ENCODE measurements around the gene KPRP.

The KPRP gene

GRCh38 chr1:152757747-152758146 is at the start of gene KPRP:
Gene KPRP, plus strand, starts transcription at chr1:152758025. Its CDS starts 1,564 bp downstream, at chr1:152759589.
- DNase-seq, result no peak

- no peak for DNase-seq
These were observed 39.6 kb upstream of the KPRP start for GRCh38 chr1:152718238-152718637.

- no peak for DNase-seq
These were observed 32.6 kb upstream of the KPRP start for GRCh38 chr1:152725261-152725660.

GRCh38 chr1:152728986-152729385 is 28.8 kb upstream of the KPRP start:
- DNase-seq, result no peak

GRCh38 chr1:152735648-152736047 is 22.2 kb upstream of the KPRP start:
- DNase-seq, result no peak

- DNase-seq, result no peak
These were observed 19.8 kb upstream of the KPRP start for GRCh38 chr1:152737997-152738396.

- no peak for DNase-seq
These were observed 18.0 kb upstream of the KPRP start for GRCh38 chr1:152739841-152740240.

GRCh38 chr1:152741656-152742055 is 16.2 kb upstream of the KPRP start:
- no peak for DNase-seq

GRCh38 chr1:152743371-152744145 is 14.3 kb upstream of the KPRP start:
- no peak for DNase-seq

- DNase-seq, result no peak
These were observed 12.5 kb upstream of the KPRP start for GRCh38 chr1:152745289-152745704.

- no peak for DNase-seq
These were observed 11.9 kb upstream of the KPRP start for GRCh38 chr1:152745765-152746444.

GRCh38 chr1:152747831-152748230 is 10.0 kb upstream of the KPRP start:
- no peak for DNase-seq

- DNase-seq, result peak; percentile 18
These were observed 5.6 kb upstream of the KPRP start for GRCh38 chr1:152752225-152752624.

GRCh38 chr1:152753586-152753985 is 4.2 kb upstream of the KPRP start:
- DNase-seq, result no peak

GRCh38 chr1:152756872-152757271 is 953 bp upstream of the KPRP start:
- DNase-seq, result no peak

GRCh38 chr1:152758636-152759035 is 811 bp downstream of the KPRP start:
- no peak for DNase-seq

- DNase-seq, result no peak
These were observed 1.8 kb downstream of the KPRP start for GRCh38 chr1:152759453-152760173.

GRCh38 chr1:152760551-152761190 is 2.8 kb downstream of the KPRP start:
- no peak for DNase-seq

- DNase-seq, result no peak
These were observed 3.9 kb downstream of the KPRP start for GRCh38 chr1:152761609-152762213.

GRCh38 chr1:152768847-152769533 is 11.2 kb downstream of the KPRP start:
- DNase-seq, result no peak

GRCh38 chr1:152770411-152770810 is 12.6 kb downstream of the KPRP start:
- no peak for DNase-seq

GRCh38 chr1:152774875-152775274 is 17.1 kb downstream of the KPRP start, which contains the start of gene LCE1F:
Gene LCE1F, plus strand, starts transcription at chr1:152775140. Its CDS starts 1,232 bp downstream, at chr1:152776372.
- no peak for DNase-seq
